Activated CD8-positive, alpha-beta memory T cell treated with anti-CD3 and anti-CD28 coated beads, Interleukin-2, amount 50 U/mL, for 1 hour (primary cell): ENCODE results near the gene ACBD6.
"Not testable (repeated sequence)": the region's sequence is repeated elsewhere in the genome, so short reads cannot be mapped to it uniquely, and the experiment has no call there.

Experiments
- DNase-seq: peaks from one replicate; pipeline ENCODE4 v3.0.0-alpha.2; 2020; ENCODE audit errors: extremely low read depth

Gene ACBD6

DNA sequence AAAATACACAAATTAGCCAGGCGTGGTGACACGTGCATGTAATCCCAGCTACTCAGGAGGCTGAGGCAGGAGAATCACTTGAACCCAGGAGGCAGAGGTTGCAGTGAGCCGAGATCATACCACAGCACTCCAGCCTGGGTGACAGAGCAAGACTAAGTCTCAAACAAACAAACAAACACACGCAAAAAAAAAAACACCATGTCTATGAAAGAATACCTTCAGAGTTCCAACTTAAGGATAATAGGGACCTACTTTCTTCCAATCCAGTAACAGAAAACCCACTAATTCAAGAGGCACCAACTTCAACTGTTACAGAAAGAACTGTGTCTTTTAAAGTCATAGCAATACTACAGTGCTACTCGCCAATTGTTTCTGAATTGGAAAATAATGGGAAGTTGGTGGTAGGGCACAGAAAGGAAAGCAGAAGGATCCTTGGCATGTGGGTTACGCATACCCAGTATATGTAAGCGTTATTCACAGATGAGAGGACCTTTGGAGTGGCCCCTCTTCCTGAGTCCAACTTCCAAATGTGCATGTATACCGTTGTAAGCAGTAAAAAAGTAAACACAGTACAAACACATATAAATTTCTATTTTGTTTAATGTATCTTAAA lies 87.0 kb downstream of the ACBD6 start:
- DNase-seq = no peak

DNA sequence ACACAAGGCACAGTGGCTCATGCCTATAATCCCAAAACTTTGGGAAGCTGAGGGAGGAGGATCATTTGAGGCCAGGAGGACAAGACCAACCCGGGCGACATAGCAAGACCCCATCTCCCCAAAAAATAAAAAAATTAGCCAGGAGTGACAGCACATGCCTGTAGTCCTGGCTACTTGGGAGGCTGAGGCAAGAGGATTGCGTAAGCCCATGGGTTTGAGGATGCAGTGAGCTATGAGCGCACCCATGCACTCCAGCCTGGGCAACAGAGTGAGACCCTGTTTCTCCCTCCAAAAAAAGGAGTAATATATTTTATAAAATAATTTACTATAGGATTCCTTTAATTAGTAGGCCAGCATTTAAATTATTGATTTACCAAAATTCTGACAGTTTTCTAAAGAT lies 89.8 kb downstream of the ACBD6 start:
- DNase-seq = no peak

DNA sequence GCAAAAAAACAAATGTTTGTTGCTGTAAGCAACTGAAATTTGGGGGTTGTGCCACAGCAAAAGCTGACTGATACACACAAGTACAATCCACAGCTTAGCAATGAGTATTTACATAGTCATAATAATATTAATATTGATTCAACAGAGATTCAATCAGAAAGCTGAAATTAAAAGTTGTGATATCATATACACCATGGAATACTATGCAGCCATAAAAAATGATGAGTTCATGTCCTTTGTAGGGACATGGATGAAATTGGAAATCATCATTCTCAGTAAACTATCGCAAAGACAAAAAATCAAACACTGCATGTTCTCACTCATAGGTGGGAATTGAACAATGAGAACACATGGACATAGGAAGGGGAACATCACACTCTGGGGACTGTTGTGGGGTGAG lies 94.2 kb downstream of the ACBD6 start:
- DNase-seq = not testable (repeated sequence)

DNA sequence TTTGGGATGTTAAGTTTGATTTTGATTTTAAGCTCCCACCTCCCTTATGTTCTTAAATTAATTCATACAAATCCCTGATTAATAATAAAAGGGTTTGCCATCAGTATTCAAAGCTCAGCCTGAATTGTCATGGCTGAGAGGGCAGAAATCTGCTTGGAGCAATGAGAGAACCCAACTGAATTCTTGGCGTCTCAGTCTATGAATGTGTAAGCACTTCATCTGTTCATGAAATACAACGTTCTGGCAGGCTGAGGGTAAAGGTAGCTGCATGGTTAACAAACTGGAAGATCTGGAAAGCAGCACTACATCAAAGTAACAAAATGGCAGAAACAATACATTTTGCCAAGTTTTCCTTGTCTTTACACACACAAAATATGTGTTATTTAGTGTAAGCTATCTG lies 95.3 kb downstream of the ACBD6 start:
- DNase-seq = no peak

DNA sequence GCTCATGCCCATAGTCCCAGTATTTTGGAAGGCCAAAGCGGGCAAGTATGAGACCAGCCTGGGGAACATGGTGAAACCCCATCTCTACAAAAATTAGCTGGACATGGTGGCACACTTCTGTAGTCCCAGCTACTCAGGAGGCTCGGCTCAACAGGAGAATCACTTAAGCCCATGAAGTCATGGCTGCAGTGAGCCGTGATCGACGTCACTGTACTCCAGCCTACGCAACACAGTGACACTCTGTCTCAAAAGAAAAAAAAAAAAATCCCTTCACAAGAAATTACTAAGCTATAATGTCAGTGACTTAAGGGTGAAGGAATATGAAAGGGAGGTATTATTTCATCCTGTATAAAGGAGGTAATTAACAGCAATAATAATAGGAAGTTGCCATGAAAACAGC lies 99.8 kb downstream of the ACBD6 start:
- no peak for DNase-seq

DNA sequence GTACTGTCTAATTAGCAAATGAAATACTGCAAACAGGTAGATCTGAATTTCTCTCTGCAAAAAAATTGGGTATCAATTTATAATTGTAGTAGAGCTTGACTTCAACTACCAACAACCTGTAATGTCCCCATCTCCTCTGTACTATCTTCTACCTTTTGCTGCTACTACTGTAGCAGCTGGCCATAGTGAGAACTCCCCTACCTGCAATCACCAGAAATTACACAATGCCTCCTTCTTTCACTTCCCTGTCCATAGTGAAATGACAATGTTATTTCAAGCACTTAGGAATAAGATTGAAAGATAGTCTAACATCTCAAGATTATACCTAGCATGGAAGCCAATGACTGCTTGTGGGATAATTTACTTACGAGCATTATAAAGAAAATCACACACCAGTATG lies 100.4 kb downstream of the ACBD6 start:
- DNase-seq = no peak

DNA sequence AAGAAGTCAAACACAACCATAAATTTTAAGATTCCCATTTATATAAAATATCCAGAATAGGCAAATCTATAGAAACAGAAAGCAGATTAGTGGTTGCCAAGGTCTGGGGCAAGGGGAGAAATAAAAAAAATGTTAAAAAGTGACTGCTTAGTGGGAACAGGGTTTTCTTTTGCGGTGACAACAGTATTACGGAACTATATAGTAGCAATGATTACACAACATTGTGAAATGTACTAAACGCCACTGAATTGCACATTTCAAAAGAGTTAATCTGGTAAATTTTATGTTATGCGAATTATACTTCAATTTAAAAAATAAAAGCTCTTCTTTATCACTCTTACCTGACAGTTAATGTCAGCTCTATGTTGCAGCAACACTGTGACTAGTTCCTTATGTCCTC lies 105.2 kb downstream of the ACBD6 start:
- DNase-seq = no peak

DNA sequence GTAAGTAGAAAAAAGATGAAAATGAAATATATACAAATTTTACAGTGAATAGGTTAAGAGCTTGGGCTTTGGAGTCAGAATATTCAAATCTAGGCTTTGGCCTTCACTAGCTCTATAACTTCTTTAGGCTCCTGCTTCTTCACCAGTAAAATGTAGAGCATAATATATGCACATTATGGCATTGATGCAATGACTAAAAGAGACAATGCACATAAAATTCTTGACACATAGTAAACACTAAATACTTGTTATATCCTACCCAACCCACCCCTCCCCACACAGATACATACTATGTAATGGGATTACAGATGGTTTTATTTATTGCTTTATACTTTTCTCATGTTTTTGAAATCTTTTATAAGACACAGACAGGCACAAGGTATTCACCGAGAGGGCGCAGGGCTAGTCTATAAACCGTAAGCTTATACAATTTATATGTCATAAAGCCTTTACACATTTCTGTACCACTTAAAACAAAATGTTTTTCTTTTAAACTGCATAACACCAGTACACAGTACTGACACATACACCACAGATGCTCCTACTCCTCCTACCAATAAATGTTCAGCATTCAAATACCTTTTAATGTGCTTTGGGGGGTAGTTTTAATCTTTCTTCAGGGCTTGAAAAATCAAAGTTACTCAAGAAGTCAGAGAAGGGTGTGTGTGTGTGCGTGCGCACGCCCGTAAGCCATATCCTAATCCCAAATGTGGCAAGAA lies 109.8 kb downstream of the ACBD6 start:
- no peak for DNase-seq

DNA sequence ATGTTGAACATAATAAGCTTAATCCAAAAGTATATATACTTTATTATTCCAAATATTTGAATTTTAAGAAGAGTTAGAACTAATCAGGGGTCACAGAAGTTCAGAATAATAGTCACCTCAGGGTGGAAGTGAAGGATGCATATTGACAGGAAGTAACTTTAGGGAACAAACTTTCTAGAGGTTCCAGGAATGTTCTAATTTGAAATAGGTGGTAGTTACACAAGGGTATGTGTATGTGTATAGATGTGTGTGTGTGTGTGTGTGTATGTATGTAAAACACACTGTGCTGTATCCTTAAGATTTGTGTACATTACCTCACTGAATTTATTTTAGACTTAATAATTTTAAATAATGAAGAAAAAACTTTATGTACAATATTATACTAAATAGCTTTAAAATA lies 110.4 kb downstream of the ACBD6 start:
- DNase-seq = no peak

DNA sequence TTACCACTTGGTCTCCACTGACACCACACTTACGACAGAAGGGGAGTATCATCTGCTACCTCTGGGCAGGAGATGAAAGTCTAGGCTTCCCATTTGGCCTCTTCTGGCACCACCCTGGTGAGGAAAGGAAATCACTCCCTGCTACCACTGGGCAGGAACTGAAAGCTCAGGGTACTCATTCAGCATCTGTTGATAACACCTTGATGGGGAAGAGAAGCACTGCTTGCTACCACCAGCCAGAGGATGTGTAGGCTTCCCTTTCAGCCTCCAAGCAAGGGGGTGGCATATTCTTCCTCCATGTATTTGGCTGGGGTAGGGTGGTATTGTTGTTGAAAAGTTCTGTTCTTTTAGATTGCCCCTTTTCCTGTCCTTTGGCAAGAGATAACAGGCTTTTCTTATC lies 115.0 kb downstream of the ACBD6 start:
- no peak for DNase-seq

DNA sequence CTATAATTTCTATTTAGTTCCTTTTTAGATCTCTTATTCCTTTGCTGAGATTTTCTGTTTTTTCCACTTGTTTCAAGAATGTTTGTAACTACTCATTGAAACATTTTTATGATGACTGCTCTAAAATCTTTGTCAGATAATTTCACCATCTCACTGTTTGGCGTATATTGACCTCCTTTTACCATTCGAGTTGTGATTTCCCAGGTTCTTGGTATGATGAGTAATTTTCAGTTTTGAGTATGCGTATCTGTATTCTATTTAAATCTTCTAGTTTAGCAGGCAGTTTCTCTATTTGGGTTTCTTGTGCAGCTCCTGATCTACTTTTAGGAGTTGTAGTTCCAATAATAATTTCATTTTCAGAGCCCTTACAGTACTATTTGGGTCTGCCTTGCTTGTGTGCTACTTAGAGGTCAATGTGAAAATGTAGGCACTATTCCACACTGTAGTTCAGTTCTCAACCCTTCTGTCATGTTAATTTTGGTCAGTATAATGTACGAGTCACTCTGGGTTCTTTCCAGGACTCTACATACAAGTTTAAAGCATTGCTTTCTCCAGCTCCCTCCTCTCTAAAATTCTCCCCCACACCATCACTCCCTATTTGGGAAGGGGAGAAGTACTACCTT lies 115.5 kb downstream of the ACBD6 start:
- no peak for DNase-seq

DNA sequence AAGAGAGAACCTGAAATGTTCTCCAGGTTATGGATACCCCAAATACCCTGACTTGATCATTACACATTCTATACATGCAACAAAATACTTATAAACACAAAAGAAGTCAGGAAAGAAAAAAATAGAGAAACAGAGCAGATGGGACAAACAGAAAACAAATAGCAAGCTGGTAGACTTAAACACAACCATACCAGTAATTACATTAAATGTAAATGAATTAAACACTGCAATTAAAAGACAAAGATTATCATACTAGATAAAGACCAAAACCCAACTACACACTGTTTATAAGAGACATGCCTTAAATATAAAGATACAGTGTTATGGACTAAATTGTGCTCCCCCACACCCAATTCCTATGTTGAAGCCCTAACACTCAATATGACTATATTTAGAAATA lies 117.2 kb downstream of the ACBD6 start:
- no peak for DNase-seq

DNA sequence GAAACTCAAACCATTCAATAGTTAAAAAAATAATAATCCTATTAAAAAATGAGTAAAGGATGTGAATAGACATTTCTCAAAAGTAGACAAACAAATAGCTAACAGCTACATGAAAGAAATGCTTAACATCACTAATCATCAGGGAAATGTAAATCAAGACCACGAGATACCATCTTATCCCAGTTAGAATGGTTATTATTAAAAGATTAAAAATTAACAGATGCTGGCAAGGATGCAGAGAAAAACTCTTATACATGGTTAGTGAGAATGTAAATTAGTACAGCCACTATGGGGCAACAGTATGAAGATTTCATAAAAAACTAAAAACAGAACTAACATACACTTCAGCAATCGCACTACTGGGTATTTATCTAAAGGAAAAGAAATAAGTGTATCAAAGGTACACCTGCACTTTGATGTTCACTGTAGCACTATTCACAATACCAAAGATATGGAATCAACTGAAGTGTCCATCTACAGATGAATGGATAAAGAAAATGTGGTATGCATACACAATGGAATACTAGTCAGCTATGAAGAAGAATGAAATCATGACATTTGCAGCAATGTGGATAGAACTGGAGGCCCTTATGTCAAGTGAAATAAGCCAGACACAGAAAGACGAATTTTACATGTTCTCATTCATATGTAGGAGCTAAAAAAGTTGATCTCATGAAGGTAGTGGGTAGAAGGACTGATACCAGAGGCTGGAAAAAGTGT lies 117.9 kb downstream of the ACBD6 start:
- no peak for DNase-seq

DNA sequence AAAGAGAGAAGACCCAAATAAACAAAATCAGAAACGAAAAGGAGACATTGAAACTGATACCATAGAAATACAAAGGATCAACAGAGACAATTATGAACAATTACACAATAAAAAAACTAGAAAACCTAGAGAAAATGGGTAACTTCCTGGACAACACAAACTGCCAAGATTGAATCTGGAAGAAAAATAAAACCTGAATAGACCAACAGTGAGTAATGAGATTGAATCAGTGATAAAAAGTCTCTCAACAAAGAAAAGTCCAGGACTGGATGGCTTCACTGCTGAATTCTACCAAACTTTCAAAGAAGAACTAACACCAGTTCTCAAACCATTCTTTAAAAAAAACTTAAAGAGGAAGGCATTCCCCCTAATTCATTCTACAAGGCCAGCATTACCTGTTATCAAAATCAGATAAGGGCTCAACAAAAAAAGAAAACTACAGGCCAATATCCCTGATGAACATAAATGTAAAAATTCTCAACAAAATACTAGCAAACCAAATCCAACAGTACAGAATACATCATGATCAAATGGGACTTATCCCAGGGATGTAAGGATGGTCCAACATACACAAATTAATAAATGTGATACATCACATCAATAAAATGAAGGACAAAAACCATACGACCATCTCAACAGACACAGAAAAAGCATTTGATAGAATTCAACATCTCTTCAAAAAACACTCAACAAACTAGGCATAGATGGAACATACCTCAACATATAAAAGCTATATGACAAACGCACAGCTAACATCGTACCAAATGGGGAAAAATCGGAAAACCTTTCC lies 119.9 kb downstream of the ACBD6 start:
- DNase-seq = no peak

DNA sequence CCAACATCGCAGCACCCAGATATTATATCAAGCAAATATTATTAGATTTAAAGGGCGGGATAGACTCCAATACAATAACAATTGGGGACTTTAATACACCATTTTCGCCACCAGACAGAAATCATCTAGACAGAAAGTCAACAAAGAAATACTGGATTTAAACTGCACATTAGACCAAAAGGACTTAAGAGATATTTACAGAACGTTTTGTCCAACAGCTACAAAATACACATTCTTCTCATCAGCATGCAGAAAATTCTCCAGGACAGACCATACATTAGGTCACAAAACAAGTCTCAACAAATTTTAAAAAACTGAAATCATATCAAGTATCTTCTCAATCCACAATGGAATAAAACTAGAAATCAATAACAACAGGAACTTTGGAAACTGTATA lies 121.2 kb downstream of the ACBD6 start:
- no peak for DNase-seq

DNA sequence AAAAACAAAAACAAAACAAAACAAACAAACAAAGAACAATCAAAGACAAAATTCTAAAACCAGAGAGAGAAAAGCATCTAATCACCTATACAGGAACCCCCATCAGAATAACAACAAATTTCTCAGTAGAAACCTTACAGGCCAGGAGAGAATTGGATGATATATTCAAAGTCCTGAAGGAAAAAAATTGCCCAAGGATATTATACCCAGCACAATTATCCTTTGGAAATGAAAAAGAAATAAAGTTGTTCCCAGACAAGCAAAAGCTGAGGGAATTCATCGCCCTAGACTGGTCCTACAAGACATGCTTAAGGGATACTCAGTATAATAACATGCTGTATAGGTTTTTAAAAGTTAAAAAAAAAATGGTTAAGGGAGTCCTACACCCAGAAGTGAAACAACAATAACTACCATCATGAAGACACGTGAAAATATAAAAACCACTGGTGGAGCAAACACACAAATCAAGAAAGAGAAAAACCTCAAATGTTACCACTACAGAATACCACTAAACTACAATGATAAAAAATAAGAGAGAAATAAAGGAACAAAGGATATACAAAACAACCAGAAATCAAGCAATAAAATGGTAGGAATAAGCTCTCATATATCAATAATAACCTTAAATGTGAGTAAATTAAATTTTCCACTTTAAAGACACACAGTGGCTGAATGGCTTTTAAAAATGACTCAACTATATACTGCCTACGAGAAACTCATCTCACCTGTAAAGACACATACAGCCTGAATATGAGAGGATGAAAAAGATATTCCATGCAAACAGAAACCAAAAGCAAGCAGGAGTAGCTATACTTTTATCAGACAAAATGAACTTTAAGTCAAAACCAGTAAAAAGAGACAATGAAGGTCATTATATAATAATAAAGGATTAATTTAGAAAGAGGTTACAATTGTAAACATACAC lies 121.9 kb downstream of the ACBD6 start:
- no peak for DNase-seq

DNA sequence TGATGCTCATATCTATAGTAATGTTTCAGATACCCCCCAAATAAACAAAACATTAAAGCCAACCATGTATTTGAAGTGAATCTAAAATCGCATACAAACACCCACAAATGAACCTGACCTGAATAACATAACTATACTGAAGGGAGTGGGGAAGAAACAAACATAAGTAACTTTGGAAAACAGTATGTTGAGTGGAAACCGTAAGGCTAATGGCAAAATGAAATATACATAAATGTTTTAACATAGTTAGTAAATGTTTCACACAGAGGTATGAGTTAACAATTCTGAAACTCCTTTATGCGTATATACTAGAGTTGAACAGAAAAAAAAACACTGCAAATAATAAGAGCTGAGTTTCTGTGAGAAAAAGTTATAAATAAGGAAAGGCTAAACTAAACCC lies 125.6 kb downstream of the ACBD6 start:
- DNase-seq = no peak

DNA sequence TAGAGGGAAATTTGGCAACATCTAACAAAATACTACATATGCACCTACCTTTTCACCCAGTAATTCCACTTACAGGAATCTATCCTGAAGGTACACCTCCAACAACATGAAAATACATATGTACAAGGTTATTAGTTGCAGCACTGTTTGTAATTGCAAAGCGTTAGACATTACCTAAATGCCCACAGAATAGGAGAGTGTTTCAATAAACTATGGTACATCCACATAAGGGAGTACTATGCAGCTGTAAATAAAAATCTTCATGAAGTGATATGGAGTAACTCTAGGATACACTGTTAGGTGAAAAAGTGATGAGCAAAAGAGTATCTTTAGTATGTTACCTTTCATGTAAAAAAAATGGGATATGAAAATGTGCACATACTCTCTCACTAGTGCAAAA lies 126.1 kb downstream of the ACBD6 start:
- DNase-seq = no peak

DNA sequence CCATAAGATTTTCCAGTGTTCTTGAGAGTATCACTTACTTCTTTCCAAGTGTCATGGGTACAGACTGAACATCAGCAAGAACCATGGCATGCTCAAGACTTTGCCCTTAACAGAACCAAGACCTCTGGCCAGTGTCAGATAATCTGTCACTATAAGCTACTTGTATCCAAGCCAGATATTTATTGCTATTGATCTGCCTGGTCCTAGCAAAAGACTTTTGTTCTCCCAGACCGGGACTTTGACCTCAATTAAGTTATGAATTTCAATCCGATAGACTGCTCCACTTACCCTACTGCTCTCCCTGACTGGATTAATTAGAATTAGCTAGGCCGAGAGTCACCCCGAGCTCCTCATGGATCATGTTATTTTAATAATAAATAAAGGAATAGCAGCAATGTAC lies 129.6 kb downstream of the ACBD6 start:
- no peak for DNase-seq

DNA sequence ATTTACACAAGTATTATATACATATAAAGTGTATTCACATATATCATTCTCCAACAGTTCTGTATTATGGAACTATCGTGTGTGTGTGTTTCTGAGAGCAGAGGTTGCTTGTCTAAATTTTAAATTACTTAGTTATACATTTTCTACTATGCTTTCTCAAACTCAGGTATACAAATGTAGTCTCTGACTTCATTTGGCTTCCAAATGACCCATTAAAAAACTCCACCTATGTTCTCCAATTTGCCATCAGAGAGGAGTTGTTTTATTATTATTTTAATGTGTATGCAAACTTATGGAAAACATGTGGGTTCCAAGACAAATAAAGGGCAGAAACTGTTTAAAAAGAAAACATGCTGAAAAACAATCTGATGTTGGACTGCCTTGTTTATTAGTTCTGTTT lies 131.8 kb downstream of the ACBD6 start:
- no peak for DNase-seq

DNA sequence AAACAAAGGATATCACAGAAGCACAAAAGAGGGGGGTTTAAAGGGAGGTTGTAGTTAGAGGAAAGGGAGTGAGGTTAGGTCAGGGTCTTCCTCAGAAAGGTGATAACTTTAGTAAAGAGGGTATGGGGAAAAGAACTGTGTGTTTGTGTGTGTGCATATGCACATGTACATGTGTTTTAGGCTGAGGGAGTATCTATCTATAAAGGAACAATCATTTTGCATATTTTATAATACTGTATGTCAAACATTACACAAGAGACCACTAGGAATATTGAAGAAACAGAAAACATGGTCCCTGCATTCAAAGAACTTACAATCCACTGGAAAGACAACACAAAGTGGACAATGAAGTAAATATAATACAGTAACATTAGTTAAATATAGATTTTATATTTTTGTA lies 132.2 kb downstream of the ACBD6 start:
- DNase-seq = no peak
